22Rv1 (cell line): ENCODE data around the gene CSMD2.

Source experiments
- CTCF ChIP-seq: fragments of 450-650 bp; IDR thresholded peaks from 2 replicates; pipeline ENCODE4 v1.5.1; 2017; ENCODE audit warnings: mild to moderate bottlenecking
- ZFX ChIP-seq: fragments of 450-650 bp; IDR thresholded peaks from 2 replicates; pipeline ENCODE4 v1.6.1; 2017; ENCODE audit warnings: antibody characterized with exemption, borderline replicate concordance

- TF ChIP-seq CTCF (no peak), ZFX (no peak)
Observed at GRCh38 chr1:33527934-33528333, 637.1 kb downstream of the CSMD2 start.
